SK-N-SH (cell line): ENCODE results near the gene IGSF9B.

Experiments
- JUND ChIP-seq: IDR thresholded peaks from 2 replicates; pipeline ENCODE4 v1.4.0; 2012
- YY1 ChIP-seq: IDR thresholded peaks from 2 replicates; pipeline ENCODE4 v1.4.0; 2012; ENCODE audit warnings: low read depth, mild to moderate bottlenecking

DNA sequence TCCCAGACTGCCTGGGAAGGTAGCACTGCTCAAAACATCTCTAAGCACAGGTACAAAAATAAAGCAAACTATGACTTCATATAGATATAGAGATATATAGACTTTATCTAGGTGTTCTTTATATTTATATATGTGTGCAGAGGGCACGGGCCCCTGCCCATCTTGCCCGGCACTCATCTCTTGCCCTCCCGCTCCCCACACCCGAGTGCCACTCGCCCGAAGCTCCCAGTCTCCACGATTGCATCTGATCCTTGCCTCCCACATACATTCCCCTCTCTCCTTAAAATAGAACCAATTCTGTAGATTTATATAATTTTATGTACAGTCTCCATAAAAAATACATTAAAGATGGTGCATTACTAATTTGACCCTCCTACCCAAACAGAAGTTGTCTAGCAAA is 55.5 kb downstream of the IGSF9B start:
- no peak for TF ChIP-seq JUND
- TF ChIP-seq YY1 = no peak
